PC-3 (cell line): ENCODE results near the gene RB1. TPM values are rescaled to one million over a fixed set of nuclear protein-coding genes. Genes with fewer than 3 reads are reported as not detected.
A peak's percentile ranks its signal among the peaks of the same experiment; 100 is the strongest.

Source experiments
- ATAC-seq: fragments of 200-7000 bp; cut with Tn5 transposase; 2 replicates; pipeline ENCODE4 v1.9.1; 2020; ENCODE audit warnings: mild to moderate bottlenecking, moderate library complexity
- BruUV-seq: library from RNA; stranded (reverse); fragments of 400-500 nt; replicated peaks from 2 replicates; lab custom pipeline; 2021; lab: Mats Ljungman, UMichigan
- CTCF ChIA-PET: fragments of 300-600 bp; sonication (Branson Sonifier 250); formaldehyde crosslinking; loops from one replicate; lab custom pipeline; 2022; ENCODE audit warnings: antibody characterized with exemption; lab: Charles Lee
- POLR2A ChIA-PET: fragments of 300-600 bp; sonication (Branson Sonifier 250); formaldehyde crosslinking; loops from one replicate; lab custom pipeline; 2022; ENCODE audit warnings: antibody characterized with exemption; ENCODE audit not compliant: unreplicated experiment; lab: Charles Lee
- DNase-seq: peaks from one replicate; pipeline ENCODE4 v3.0.0-alpha.2; 2015
- H2AFZ ChIP-seq: fragments of 300-600 bp; sonication (generic); 2 replicates; pipeline ENCODE4 v1.6.0; 2016; ENCODE audit warnings: antibody characterized with exemption, low read length
- H3F3A ChIP-seq: fragments of 300-600 bp; sonication (generic); one replicate; pipeline ENCODE4 v1.6.0; 2017; ENCODE audit warnings: antibody characterized with exemption, low read length, control low read depth, mild to moderate bottlenecking; ENCODE audit not compliant: unreplicated experiment
- H3K27ac ChIP-seq: fragments of 300-600 bp; sonication (generic); 2 replicates; pipeline ENCODE4 v1.5.1; 2016; ENCODE audit warnings: mild to moderate bottlenecking, low read length
- H3K27me3 ChIP-seq: fragments of 300-600 bp; sonication (generic); 2 replicates; pipeline ENCODE4 v1.6.1; 2016; ENCODE audit warnings: low read length, mixed read lengths
- H3K36me3 ChIP-seq: fragments of 300-600 bp; sonication (generic); 2 replicates; pipeline ENCODE4 v1.6.1; 2016; ENCODE audit warnings: low read depth, mixed run types, low read length, mixed read lengths
- H3K4me1 ChIP-seq: fragments of 300-600 bp; sonication (generic); 2 replicates; pipeline ENCODE4 v1.5.1; 2016; ENCODE audit warnings: low read length; ENCODE audit not compliant: insufficient read depth
- H3K4me2 ChIP-seq: fragments of 300-600 bp; sonication (generic); 2 replicates; pipeline ENCODE4 v1.6.0; 2016; ENCODE audit warnings: low read length
- H3K4me3 ChIP-seq: fragments of 300-600 bp; sonication (generic); 2 replicates; pipeline ENCODE4 v1.5.1; 2016; ENCODE audit warnings: mild to moderate bottlenecking, low read length, mixed read lengths
- H3K79me2 ChIP-seq: fragments of 300-600 bp; sonication (generic); 2 replicates; pipeline ENCODE4 v1.6.1; 2017; ENCODE audit warnings: low read length, mixed read lengths
- H3K9ac ChIP-seq: fragments of 300-600 bp; sonication (generic); 2 replicates; pipeline ENCODE4 v1.6.0; 2016; ENCODE audit warnings: mild to moderate bottlenecking, low read length
- H3K9me2 ChIP-seq: fragments of 300-600 bp; sonication (generic); replicated peaks from 2 replicates; pipeline ENCODE4 v1.6.1; 2016; ENCODE audit warnings: mixed run types, low read length, mixed read lengths
- H3K9me3 ChIP-seq: fragments of 300-600 bp; sonication (generic); 2 replicates; pipeline ENCODE4 v1.6.1; 2016; ENCODE audit warnings: low read length, mixed read lengths
- H4K20me1 ChIP-seq: fragments of 300-600 bp; sonication (generic); 2 replicates; pipeline ENCODE4 v1.6.1; 2016; ENCODE audit warnings: low read length, mixed read lengths
- CTCF ChIP-seq: fragments of 300-600 bp; sonication (generic); conservative IDR thresholded peaks from 2 replicates; pipeline ENCODE4 v1.5.1; 2017; ENCODE audit warnings: antibody characterized with exemption, low read depth, mild to moderate bottlenecking, low read length
- EZH2 ChIP-seq: fragments of 300-600 bp; sonication (generic); IDR thresholded peaks from one replicate; pipeline ENCODE4 v1.6.1; 2017; ENCODE audit warnings: antibody characterized with exemption, mild to moderate bottlenecking, low read length; ENCODE audit not compliant: unreplicated experiment
- EZH2phosphoT487 ChIP-seq: fragments of 300-600 bp; sonication (generic); IDR thresholded peaks from 2 replicates; pipeline ENCODE4 v1.6.1; 2018; ENCODE audit warnings: mild to moderate bottlenecking, antibody characterized with exemption, low read length, borderline replicate concordance
- intact Hi-C: fragments of 100-400 bp; cut with micrococcal nuclease; formaldehyde crosslinking; loops from 2 replicates; pipeline ENCODE4 v1.9.0; 2023
- total RNA-seq: library from RNA; depleted of rRNA; stranded (reverse); fragments of >200 nt; gene quantifications from 2 replicates; pipeline ENCODE4 v1.2.3, GENCODE V29; 2014

The RB1 gene
- total RNA-seq, 1 experiment from 2014 or later: 14.3 TPM

- no peaks in the 10 kb centered on the region for H3K9me2 ChIP-seq
- no peak overlapping the region for H3K9ac ChIP-seq
- H3K27me3 ChIP-seq: no peaks in the 10 kb centered on the region
- DNase-seq (peak; percentile 6), ATAC-seq (no peak)
- peaks cover 15% of the 10 kb centered on the region for H3K4me1 ChIP-seq
- intact Hi-C loops: no loop called here
- H3K4me3 ChIP-seq: no peak overlapping the region
- H3K27ac ChIP-seq: no peak overlapping the region
- H3F3A ChIP-seq: no peaks in the 10 kb centered on the region
- H3K79me2 ChIP-seq: no peaks in the 10 kb centered on the region
- no peaks in the 10 kb centered on the region for H3K9me3 ChIP-seq
- H2AFZ ChIP-seq: no peak overlapping the region
- CTCF ChIA-PET: no interaction called here
- no peak overlapping the region for H3K4me2 ChIP-seq
- no peaks in the 10 kb centered on the region for H3K36me3 ChIP-seq
- BruUV-seq: no TSS peak
- no peaks in the 10 kb centered on the region for H4K20me1 ChIP-seq
- TF ChIP-seq EZH2phosphoT487: no peak
- TF ChIP-seq CTCF: no peak
- TF ChIP-seq EZH2: no peak
- POLR2A ChIA-PET: no interaction called here
Measured at GRCh38 chr13:48501705-48502104, 198.2 kb downstream of the RB1 start.

- Histone ChIP-seq H3K4me3 (no peak overlapping the region), H3K4me2 (no peak overlapping the region), H3K9me2 (no peaks in the 10 kb centered on the region), H4K20me1 (no peaks in the 10 kb centered on the region), H3K27ac (no peak overlapping the region), H3K9ac (no peak overlapping the region), H3K4me1 (peaks cover 15% of the 10 kb centered on the region), H3K9me3 (no peaks in the 10 kb centered on the region), H3F3A (no peaks in the 10 kb centered on the region), H2AFZ (no peak overlapping the region), H3K27me3 (no peaks in the 10 kb centered on the region), H3K79me2 (no peaks in the 10 kb centered on the region), H3K36me3 (no peaks in the 10 kb centered on the region)
- intact Hi-C loops: no loop called here
- ATAC-seq: no peak
- ChIA-PET POLR2A (no interaction called here), CTCF (no interaction called here)
- DNase-seq: no peak
- TF ChIP-seq EZH2 (no peak), CTCF (no peak), EZH2phosphoT487 (no peak)
- BruUV-seq: no TSS peak
Measured at GRCh38 chr13:48502601-48503319, 199.2 kb downstream of the RB1 start.

- Histone ChIP-seq H3K79me2 (no peaks in the 10 kb centered on the region), H3F3A (no peaks in the 10 kb centered on the region), H3K9ac (no peak overlapping the region), H3K4me2 (no peak overlapping the region), H4K20me1 (no peaks in the 10 kb centered on the region), H3K4me3 (no peak overlapping the region), H3K4me1 (peaks cover 15% of the 10 kb centered on the region), H3K36me3 (no peaks in the 10 kb centered on the region), H3K9me3 (no peaks in the 10 kb centered on the region), H2AFZ (no peak overlapping the region), H3K27me3 (no peaks in the 10 kb centered on the region), H3K27ac (no peak overlapping the region), H3K9me2 (no peaks in the 10 kb centered on the region)
- ATAC-seq (no peak), DNase-seq (no peak)
- TF ChIP-seq EZH2phosphoT487: no peak
- TF ChIP-seq EZH2: no peak
- no peak for TF ChIP-seq CTCF
- no TSS peak for BruUV-seq
- CTCF ChIA-PET: no interaction called here
- POLR2A ChIA-PET: no interaction called here
- intact Hi-C loops: no loop called here
Measured at GRCh38 chr13:48504606-48505005, 201.1 kb downstream of the RB1 start.
